ENCODE measurements around the gene PLVAP.

The PLVAP gene

DNA sequence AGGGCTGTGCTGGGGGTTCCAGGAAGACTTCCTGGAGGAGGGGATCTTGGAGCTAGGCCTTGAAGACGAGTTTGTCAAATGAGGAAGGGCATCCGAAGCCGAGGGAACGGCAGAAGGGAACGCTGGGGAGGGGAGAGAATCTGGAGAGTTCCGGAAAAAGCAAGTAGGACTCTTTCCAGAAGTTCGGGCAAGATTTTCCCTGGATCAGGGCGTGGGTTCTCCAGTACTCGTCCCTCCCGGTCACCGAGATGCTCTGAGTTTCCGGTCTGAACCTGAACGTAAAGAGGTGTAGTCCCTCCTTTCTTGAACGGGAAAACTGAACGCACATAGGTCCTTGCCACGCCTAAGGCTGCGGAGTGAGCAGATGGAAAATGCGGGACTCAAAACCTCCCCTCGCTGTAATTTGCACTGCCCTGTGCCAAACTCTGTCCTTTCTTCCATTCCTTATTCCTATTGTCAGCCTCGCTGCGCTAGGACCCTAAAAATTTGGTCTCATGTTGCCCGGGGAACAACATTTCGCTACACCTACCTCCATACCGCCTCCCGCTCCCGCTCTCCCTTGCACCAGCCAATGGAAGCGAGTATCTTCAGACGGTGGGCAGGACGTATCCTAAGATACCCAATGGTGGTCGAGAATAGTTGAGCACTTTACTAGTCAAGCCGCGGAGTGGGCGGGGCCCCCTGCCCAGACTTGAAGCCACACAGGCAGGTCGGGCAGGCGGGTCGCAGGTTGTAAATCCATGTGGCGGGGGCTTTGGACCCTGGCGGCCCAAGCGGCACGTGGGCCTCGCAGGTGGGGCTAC, 40.1 kb downstream of the PLVAP start, which contains the start of gene GTPBP3:
GTPBP3 (plus strand) TSS at position 682 of the 803 bp plus-strand sequence; CDS start at position 741, 59 bp downstream.
- Histone ChIP-seq H3K9me3 (ENCODE audit: severe bottlenecking) (no peaks in the 10 kb centered on the region), H3K4me3 (ENCODE audit: low read depth, low read length) (peak within 1 kb of the TSS; percentile 87), H3K36me3 (peaks cover 32% of the 10 kb centered on the region), H3K27me3 (ENCODE audit: insufficient read depth, low read depth, severe bottlenecking) (no peaks in the 10 kb centered on the region), H3K27ac (peak within 1 kb of the TSS; percentile 70)
- TF ChIP-seq, protein P1, sequence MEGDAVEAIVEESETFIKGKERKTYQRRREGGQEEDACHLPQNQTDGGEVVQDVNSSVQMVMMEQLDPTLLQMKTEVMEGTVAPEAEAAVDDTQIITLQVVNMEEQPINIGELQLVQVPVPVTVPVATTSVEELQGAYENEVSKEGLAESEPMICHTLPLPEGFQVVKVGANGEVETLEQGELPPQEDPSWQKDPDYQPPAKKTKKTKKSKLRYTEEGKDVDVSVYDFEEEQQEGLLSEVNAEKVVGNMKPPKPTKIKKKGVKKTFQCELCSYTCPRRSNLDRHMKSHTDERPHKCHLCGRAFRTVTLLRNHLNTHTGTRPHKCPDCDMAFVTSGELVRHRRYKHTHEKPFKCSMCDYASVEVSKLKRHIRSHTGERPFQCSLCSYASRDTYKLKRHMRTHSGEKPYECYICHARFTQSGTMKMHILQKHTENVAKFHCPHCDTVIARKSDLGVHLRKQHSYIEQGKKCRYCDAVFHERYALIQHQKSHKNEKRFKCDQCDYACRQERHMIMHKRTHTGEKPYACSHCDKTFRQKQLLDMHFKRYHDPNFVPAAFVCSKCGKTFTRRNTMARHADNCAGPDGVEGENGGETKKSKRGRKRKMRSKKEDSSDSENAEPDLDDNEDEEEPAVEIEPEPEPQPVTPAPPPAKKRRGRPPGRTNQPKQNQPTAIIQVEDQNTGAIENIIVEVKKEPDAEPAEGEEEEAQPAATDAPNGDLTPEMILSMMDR (IDR thresholded peaks at IDR 0.05; ENCODE audit: low read depth, low read length): no peak
- DNase-seq: peak; percentile 98

DNA sequence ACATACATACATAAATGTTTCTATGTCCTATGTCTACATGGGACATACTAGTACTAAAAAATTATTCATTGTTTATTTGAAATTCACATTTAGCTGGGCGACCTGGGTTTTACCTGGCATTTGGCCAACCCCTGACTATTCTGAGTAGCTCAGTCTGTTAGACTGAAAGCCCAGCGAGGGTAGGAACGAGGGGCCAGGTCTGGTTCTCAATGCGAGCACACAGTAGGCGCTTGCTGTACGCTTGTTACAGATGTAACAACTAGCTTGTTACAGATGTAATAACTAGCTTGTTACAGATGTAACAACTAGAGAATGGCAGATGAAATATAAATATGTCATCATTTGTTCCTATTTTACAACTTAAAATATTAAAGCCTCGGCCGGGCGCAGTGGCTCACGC, 41.6 kb downstream of the PLVAP start:
- no peaks in the 10 kb centered on the region for H3K9me3 ChIP-seq (ENCODE audit: severe bottlenecking)
- H3K4me3 ChIP-seq (ENCODE audit: low read depth, low read length): no peak overlapping the region
- DNase-seq: no peak
- no peak overlapping the region for H3K27ac ChIP-seq
- peaks cover 26% of the 10 kb centered on the region for H3K36me3 ChIP-seq
- H3K27me3 ChIP-seq (ENCODE audit: insufficient read depth, low read depth, severe bottlenecking): no peaks in the 10 kb centered on the region
- TF ChIP-seq, protein P1 (IDR thresholded peaks at IDR 0.05; ENCODE audit: low read depth, low read length): no peak

DNA sequence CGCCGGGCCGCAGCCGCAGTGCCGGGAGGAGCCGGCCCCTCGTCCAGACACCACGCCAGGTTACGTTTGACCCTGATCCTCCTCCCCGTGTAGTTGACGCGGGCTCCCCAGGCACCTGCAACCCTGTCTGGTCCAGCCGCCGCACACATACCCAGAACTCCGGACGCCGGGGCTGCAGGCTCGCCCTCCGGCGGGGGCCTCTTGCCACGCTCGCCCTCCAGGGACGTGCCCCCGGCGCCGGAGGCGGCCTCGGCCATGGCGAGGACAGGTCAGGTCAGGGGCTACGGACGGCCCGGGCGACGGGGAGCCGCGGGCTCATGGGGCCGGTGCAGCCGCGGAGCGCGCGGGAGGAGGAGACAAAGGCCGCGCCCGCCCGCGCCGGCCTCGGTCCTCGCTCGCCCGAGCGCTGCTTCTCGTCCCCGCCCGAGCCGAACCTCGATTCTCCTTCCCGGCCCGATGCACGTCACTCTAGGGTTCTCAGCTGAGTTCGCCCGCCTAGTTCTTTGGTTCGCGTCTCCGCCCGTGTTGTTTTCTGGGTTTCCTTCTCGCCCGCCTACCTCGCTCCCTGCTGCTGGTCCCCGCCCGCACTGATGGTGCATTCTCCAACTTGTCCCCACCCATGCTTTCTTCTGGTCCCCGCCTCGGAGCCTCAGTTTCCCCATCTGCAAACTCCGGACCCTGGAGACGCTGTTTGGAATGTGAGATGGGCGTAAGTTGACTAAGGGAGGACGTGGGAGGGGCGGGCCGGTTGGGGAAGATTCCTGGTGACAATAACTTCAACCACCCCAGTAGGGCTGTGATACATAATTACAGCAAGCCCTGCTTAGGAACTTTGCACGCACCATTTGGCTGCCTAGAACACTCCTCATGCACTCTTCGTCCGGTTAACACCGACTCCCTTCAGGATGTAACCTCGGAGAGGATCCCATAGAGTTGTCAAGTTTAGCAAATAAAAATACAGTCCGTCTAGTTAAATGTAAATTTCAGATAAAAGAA, 42.4 kb downstream of the PLVAP start, which contains the start of gene ANO8:
ANO8 (minus strand) TSS at position 442 of the 996 bp plus-strand sequence; CDS start at position 257, 185 bp downstream.
- Histone ChIP-seq H3K27ac (peak within 1 kb of the TSS; percentile 95), H3K4me3 (ENCODE audit: low read depth, low read length) (peak within 1 kb of the TSS; percentile 77), H3K27me3 (ENCODE audit: insufficient read depth, low read depth, severe bottlenecking) (no peaks in the 10 kb centered on the region), H3K9me3 (ENCODE audit: severe bottlenecking) (no peaks in the 10 kb centered on the region), H3K36me3 (peaks cover 27% of the 10 kb centered on the region)
- TF ChIP-seq, protein P1 (IDR thresholded peaks at IDR 0.05; ENCODE audit: low read depth, low read length): no peak
- peak; percentile 99 for DNase-seq

DNA sequence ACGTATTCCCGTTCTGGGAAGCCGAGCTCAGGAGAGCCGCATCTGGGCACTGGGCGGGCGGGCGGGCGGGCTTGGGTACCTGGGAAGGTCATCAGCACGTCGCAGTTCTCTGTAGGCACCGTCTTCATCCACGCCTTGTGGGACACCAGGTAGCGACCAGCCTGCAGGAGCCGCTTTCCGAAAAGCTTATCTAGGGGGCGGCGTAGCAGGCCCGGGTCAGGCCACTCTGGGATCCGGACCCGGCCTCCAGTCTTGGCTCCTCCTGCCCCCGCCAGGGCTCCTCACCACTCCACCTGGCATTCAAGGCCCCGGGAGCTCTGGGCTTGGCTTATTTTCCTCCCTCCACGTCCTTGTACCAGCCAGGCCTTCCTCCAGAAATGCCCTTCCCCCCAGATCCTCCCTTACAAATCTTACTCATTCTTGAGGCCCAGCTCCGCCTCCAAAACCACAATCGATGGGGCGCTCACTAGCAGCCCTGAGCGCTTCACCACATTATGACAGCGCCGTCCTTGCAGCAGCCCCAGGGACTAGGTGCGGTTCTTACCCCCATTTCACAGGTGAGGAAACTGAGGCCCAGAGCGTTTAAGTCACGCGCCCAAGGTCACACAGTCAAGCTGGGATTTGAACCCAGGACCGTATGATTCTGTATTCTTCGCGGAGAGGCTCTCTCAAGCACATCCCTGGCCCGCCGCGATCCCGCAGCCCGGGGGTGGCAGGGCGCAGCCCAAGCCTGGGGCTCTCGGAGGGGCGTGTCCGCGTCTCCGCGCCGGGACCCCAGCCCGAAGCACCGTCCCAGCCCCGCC, 43.3 kb downstream of the PLVAP start:
- H3K27ac ChIP-seq: peak overlapping the region; percentile 95
- H3K36me3 ChIP-seq: peaks cover 25% of the 10 kb centered on the region
- no peaks in the 10 kb centered on the region for H3K27me3 ChIP-seq (ENCODE audit: insufficient read depth, low read depth, severe bottlenecking)
- H3K9me3 ChIP-seq (ENCODE audit: severe bottlenecking): no peaks in the 10 kb centered on the region
- H3K4me3 ChIP-seq (ENCODE audit: low read depth, low read length): peak overlapping the region; percentile 77
- TF ChIP-seq, protein P1 (IDR thresholded peaks at IDR 0.05; ENCODE audit: low read depth, low read length): no peak
- no peak for DNase-seq
